Stimulated activated CD8-positive, alpha-beta memory T cell treated with anti-CD3 and anti-CD28 coated beads, Interleukin-15, amount 100 ng/mL, for 24 hours (primary cell): Measurements from ENCODE around the gene DAZL.
"Not testable (repeated sequence)": the region's sequence is repeated elsewhere in the genome, so short reads cannot be mapped to it uniquely, and the experiment has no call there.

Experiments
- DNase-seq: peaks from one replicate; pipeline ENCODE4 v3.0.0-alpha.2; 2020; ENCODE audit warnings: low read depth

Gene DAZL

GRCh38 chr3:16604887-16605602 lies at the start of gene DAZL:
Gene DAZL (minus strand): TSS chr3:16605423. CDS start chr3:16605205, 218 bp downstream.
- no peak for DNase-seq

GRCh38 chr3:16654976-16655375 lies 49.8 kb upstream of the DAZL start:
- no peak for DNase-seq

GRCh38 chr3:16653712-16654111 lies 48.5 kb upstream of the DAZL start:
- DNase-seq, result no peak

GRCh38 chr3:16647668-16648067 lies 42.4 kb upstream of the DAZL start:
- DNase-seq, result no peak

GRCh38 chr3:16639806-16640205 lies 34.6 kb upstream of the DAZL start:
- no peak for DNase-seq

GRCh38 chr3:16633948-16634347 lies 28.7 kb upstream of the DAZL start:
- DNase-seq, result no peak

GRCh38 chr3:16632395-16632794 lies 27.2 kb upstream of the DAZL start:
- DNase-seq, result no peak

- no peak for DNase-seq
Observed at GRCh38 chr3:16618721-16619120, 13.5 kb upstream of the DAZL start.

GRCh38 chr3:16617155-16617554 lies 11.9 kb upstream of the DAZL start:
- not testable (repeated sequence) for DNase-seq

GRCh38 chr3:16616083-16616482 lies 10.9 kb upstream of the DAZL start:
- DNase-seq, result no peak

- no peak for DNase-seq
Observed at GRCh38 chr3:16614033-16615031, 9.1 kb upstream of the DAZL start.

- no peak for DNase-seq
Observed at GRCh38 chr3:16609927-16610580, 4.8 kb upstream of the DAZL start.

- DNase-seq, result no peak
Observed at GRCh38 chr3:16608816-16609215, 3.6 kb upstream of the DAZL start.

GRCh38 chr3:16607718-16608117 lies 2.5 kb upstream of the DAZL start:
- no peak for DNase-seq

- no peak for DNase-seq
Observed at GRCh38 chr3:16606398-16606797, 1.2 kb upstream of the DAZL start.

- DNase-seq, result no peak
Observed at GRCh38 chr3:16605966-16606365, 743 bp upstream of the DAZL start.

GRCh38 chr3:16604433-16604832 lies 790 bp downstream of the DAZL start:
- DNase-seq, result no peak

- no peak for DNase-seq
Observed at GRCh38 chr3:16601537-16602005, 3.7 kb downstream of the DAZL start.

GRCh38 chr3:16600780-16601536 lies 4.3 kb downstream of the DAZL start:
- peak; percentile 66 for DNase-seq

GRCh38 chr3:16599694-16600093 lies 5.5 kb downstream of the DAZL start:
- DNase-seq, result no peak

GRCh38 chr3:16596352-16597032 lies 8.7 kb downstream of the DAZL start:
- DNase-seq, result no peak
